ENCODE data around the gene METTL4.

The METTL4 gene, protein sequence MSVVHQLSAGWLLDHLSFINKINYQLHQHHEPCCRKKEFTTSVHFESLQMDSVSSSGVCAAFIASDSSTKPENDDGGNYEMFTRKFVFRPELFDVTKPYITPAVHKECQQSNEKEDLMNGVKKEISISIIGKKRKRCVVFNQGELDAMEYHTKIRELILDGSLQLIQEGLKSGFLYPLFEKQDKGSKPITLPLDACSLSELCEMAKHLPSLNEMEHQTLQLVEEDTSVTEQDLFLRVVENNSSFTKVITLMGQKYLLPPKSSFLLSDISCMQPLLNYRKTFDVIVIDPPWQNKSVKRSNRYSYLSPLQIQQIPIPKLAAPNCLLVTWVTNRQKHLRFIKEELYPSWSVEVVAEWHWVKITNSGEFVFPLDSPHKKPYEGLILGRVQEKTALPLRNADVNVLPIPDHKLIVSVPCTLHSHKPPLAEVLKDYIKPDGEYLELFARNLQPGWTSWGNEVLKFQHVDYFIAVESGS

DNA sequence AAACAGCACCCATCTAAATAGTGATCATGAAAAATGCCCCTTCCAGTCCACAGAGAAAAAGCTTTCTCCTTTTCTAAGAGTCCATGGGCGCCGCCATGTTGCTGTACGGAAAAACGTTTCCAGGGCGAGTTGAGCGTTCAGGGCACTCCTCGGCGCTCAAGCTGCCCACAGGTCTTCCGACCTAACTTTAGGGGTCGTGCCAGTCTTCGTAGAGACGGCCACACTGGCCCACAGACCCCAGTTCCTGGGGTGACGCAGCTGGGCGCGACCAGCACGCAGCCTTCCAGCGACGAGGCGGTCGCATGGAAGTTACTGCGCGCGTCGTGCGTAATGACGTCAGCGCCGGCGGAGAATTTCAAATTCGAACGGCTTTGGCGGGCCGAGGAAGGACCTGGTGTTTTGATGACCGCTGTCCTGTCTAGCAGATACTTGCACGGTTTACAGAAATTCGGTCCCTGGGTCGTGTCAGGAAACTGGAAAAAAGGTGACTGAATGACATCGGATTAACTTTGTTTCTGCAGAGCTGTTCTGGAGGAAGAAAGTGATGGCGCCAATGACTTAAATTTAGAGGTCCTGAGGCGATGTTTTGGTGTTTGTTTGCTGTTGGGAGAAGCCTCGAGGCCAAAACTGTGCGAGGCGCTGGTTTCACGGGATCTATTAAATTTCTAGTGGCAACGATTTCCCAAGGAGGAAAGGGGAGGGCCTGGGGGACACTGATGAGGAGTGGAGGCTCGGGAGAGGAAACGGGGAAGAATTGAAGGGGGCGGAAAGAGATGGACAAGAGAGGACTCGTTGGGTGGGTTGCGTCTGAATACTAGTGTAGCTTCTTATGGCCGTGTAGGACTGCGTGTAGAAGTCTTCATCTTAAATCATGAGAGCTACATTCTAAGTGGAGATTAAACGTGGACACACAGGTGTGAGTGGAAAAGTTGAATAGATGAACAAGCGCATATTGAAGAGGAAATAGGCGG, at the start of gene METTL4, which contains the start of gene NDC80:
Gene METTL4 (minus strand): TSS at position 306 of the 971 bp plus-strand sequence. CDS start 4,289 bp downstream, outside the sequence.
Gene NDC80 (plus strand): TSS at position 358 of the 971 bp plus-strand sequence. CDS start 1,429 bp downstream, outside the sequence.
- peak; percentile 89 for FAIRE-seq
- peak; percentile 56 for DNase-seq (ENCODE audit: insufficient read length, low spot score)
- peak; percentile 65 for TF ChIP-seq POLR2A (IDR thresholded peaks at IDR 0.05; ENCODE audit: low read depth, low read length)

GRCh38 chr18:2618009-2618408, 46.7 kb upstream of the METTL4 start:
- TF ChIP-seq POLR2A (IDR thresholded peaks at IDR 0.05; ENCODE audit: low read depth, low read length): no peak
- FAIRE-seq (peak; percentile 94), DNase-seq (ENCODE audit: insufficient read length, low spot score) (no peak)

DNA sequence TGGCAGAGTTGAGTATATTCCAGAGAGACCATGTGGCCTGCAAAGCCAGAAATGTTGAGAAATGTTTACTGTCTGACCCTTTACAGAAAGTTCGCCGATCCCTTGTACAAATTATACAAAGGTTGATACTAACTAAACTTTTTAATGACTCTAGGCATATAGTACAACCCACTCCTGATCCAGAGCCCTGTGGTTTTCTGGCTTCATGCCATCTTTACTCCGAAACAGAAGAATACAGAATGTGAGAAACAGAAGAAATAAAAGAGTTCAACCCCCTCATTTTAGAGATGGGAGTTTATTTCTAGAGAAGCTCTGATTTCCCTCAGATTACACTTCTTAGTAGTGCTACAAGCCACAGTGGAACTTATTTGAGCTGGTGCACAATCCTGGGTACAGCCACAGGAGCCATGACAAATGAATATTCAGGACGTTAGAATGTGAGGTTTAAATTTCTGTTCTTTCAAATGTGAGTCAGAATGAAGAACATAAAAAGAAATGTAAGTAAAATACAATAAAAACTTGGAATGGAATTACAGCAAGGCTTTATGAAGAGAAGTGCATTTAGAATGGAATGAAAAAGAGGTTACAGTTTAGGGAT, 46.2 kb upstream of the METTL4 start:
- no peak for TF ChIP-seq POLR2A (IDR thresholded peaks at IDR 0.05; ENCODE audit: low read depth, low read length)
- DNase-seq (ENCODE audit: insufficient read length, low spot score) (no peak), FAIRE-seq (peak; percentile 27)

DNA sequence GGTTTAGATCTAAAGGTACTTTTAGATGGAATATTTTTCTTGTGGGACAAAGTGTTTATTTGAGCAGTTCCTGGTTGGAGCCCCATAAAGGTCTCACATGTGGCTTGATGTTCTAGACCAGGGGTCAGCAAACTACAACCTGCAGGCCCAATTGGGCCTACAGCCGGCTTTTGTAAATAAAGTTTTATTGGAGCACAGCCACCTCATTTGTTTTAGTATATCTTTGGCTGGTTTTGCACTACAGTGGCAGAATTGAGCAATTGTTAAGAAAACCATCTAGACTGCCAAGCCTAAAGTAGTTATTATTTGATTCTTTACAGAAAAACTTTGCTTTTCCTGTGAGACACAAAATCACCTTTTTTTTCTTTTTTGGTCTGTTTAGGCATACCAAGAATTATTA, 41.7 kb upstream of the METTL4 start:
- no peak for TF ChIP-seq POLR2A (IDR thresholded peaks at IDR 0.05; ENCODE audit: low read depth, low read length)
- FAIRE-seq: no peak
- no peak for DNase-seq (ENCODE audit: insufficient read length, low spot score)

DNA sequence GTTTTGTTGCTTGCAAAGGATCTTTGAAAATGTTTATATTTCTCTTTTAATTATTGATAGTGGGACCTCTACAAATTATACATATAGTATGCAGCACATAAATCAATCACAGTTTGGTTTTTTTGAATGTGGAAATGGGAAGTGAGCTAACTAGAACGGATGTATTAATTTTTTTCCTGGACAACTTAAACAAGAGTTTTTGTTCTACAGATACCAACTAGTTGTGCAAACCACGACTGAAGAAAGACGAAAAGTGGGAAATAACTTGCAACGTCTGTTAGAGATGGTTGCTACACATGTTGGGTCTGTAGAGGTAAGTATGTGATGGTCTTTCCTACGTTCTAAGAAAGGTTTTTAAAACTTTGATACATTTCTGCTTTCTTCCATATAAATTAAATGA, 39.2 kb upstream of the METTL4 start:
- FAIRE-seq: no peak
- TF ChIP-seq POLR2A (IDR thresholded peaks at IDR 0.05; ENCODE audit: low read depth, low read length): no peak
- no peak for DNase-seq (ENCODE audit: insufficient read length, low spot score)

- no peak for TF ChIP-seq POLR2A (IDR thresholded peaks at IDR 0.05; ENCODE audit: low read depth, low read length)
- FAIRE-seq (peak; percentile 11), DNase-seq (ENCODE audit: insufficient read length, low spot score) (no peak)
Measured at GRCh38 chr18:2609604-2610003, 38.3 kb upstream of the METTL4 start.

GRCh38 chr18:2606335-2606734, 35.0 kb upstream of the METTL4 start:
- DNase-seq (ENCODE audit: insufficient read length, low spot score): no peak
- no peak for TF ChIP-seq POLR2A (IDR thresholded peaks at IDR 0.05; ENCODE audit: low read depth, low read length)
- FAIRE-seq: no peak

GRCh38 chr18:2602844-2603243, 31.5 kb upstream of the METTL4 start:
- DNase-seq (ENCODE audit: insufficient read length, low spot score) (no peak), FAIRE-seq (peak; percentile 71)
- no peak for TF ChIP-seq POLR2A (IDR thresholded peaks at IDR 0.05; ENCODE audit: low read depth, low read length)

- TF ChIP-seq POLR2A (IDR thresholded peaks at IDR 0.05; ENCODE audit: low read depth, low read length): no peak
- FAIRE-seq (no peak), DNase-seq (ENCODE audit: insufficient read length, low spot score) (no peak)
Measured at GRCh38 chr18:2597639-2598038, 26.3 kb upstream of the METTL4 start.

DNA sequence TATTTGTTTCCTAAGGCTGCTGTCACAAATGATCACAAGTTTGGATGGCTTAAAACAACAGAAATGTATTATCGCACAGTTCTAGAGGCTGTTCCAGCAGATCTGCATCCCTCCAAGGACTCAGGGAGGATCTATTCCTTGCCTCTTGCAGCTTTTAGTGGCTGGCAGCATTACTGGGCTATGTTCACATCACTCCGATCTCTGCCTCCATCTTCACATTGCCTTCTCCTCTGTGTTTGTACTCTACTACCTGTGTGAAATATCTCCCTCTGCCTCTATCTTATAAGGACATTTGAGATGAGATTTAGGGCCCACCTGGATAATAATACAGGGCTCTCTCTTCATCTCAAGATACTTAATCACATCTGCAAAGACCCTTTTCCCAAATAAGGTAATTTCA, 19.0 kb upstream of the METTL4 start:
- DNase-seq (ENCODE audit: insufficient read length, low spot score): no peak
- TF ChIP-seq POLR2A (IDR thresholded peaks at IDR 0.05; ENCODE audit: low read depth, low read length): no peak
- FAIRE-seq: no peak

DNA sequence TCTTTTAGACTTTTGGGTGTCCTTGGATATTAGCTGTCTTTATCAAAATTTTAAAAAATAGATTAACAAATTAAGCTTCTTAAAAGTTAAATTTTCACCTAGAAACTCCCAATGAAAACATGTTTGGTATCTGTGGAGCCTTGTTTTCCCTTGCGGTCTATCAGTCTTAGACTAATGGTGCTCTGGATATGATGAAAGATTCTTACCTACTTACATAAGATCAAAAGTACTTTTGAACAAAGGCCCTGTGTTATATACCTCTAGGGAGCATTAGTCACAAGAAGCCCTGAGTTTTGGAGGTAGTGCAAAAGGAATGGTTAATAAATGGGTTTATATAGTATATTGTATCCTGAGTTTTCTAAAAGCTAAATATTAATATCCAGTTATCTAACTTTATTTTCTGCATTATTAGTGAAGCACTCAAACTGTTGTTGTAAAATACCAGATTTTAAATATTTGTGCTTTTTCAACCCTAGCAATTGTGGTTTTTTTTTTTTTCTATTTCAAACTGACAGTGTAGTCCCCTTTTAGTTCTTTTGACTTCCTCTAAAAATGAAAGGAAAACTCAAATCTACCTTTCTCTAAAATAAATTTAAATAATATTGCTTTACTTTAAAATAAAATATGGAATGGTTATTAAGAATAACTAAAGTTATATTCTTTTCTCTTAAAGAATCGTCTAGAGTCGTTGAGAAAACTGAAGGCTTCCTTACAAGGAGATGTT, 18.2 kb upstream of the METTL4 start:
- DNase-seq (ENCODE audit: insufficient read length, low spot score) (no peak), FAIRE-seq (no peak)
- no peak for TF ChIP-seq POLR2A (IDR thresholded peaks at IDR 0.05; ENCODE audit: low read depth, low read length)

GRCh38 chr18:2588666-2589344, 17.5 kb upstream of the METTL4 start:
- TF ChIP-seq POLR2A (IDR thresholded peaks at IDR 0.05; ENCODE audit: low read depth, low read length): no peak
- FAIRE-seq: no peak
- DNase-seq (ENCODE audit: insufficient read length, low spot score): no peak

DNA sequence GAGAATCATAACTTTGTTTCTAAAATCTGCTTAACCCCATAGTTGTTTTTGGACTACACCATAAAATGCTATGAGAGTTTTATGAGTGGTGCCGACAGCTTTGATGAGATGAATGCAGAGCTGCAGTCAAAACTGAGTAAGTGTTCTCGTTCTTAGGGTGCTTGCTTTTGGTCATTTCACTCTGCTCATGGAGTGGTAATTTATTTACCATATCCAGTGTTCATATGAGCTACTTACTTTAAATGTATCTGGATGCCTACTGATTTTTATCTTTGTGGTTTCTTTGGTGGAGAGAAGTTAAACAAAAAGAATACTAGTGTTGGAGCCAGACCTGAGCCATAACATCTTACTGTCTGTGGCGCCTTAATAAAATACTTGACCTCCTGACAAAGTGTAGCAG, 16.5 kb upstream of the METTL4 start:
- no peak for FAIRE-seq
- TF ChIP-seq POLR2A (IDR thresholded peaks at IDR 0.05; ENCODE audit: low read depth, low read length): no peak
- DNase-seq (ENCODE audit: insufficient read length, low spot score): no peak

All from H54 (cell line).